Left renal cortex interstitium (tissue), 4 donors: ENCODE measurements around the gene WDFY4. TPM values are rescaled to one million over a fixed set of nuclear protein-coding genes. Genes with fewer than 3 reads are reported as not detected.

ENCODE experiments used
- DNase-seq, 4 donors: peaks; one replicate each; pipeline ENCODE4 v3.0.0-alpha.2; 2013; ENCODE audit warnings: low read depth in 4 of 4, low spot score in 2 of 4, missing footprints in 1 of 4
- polyA plus RNA-seq, 4 donors: library from polyadenylated mRNA; unstranded; fragments of 120-200 nt; gene quantifications; one replicate each; pipeline ENCODE4 v1.2.1, GENCODE V29; 2013; ENCODE audit not compliant: insufficient read length in 4 of 4

Gene WDFY4
- polyA plus RNA-seq, 4 donors: 1.5 to 3.0 (median 2.0) TPM

DNA sequence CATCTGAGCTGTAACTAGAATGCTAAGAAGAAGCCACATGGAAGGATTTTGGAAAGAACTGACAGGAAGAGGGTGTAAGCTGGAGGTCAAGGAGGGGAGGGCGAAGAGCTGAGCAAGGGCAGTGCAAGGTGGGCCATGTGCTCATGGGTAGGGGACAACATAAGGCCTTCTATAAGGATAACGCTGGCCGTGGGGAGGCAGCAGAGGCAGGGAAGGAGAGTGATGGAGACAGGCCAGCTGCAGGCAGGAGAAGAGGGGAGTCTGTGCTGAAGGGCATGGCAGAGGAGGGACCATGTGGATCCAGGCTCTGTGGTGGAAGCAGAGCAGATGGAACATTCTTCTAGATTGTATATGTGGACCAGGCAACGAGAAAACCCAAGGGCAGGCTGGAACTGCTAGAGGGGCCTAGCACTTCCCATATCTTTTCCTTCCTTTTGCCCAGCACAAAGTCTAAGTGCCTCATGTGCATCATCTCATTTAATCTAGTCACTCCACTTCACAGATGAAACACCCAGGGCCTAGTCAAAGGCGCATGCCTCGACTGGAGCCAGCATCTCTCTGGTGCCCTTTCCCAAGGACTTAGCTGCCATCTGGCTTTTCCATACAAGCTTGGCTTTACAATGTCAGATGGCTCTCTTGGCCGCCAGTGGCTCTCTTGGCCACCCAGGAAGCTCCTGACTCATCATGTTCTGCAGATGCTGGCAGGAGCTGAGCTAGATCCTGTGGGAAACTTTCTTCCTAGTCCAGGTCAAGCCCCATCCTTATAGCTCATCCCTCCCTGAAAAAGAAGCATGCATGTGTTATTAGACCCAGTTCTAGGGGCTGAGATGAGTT is 248.4 kb downstream of the WDFY4 start:
- DNase-seq: no peak

DNA sequence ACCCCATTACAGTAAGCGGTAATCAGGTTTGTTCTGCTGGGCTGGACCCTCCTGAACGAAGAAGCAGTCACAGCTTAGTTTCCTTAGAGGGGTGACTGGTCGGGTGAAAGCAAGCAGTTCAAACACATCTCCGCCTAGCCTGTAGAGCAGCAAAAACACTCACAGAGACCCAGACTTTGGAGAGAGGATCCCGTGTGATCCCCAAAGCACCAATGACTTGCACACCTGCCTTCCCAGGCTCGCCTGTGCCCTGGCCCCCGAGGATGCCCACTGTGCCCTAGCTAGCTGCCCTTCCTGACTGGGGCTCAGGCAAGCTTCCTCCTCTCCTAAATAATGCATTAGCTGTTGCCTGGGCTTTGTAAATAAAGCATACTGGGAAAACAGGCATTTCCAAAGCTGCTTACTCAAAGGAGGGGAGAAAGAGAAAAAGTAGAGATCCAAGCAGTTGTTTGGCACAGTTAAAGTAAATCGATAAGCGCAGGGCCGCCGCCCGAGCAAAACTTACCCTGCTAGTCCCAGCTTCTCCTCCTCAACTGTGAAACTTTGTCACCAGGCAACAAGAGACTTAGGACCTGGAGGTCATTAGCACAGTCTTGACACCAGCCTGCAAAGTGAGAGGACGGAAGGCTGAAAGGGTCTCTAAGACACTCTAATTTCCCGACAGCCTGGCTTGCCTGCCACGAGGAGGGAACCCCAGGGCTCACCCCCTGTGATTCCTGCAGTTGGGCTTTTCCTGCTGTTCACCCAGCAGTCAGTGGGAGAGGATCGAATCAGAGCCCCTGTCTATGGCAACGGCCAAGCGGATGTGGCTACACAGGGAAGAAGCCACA is 250.2 kb downstream of the WDFY4 start:
- DNase-seq: peak in 1 of 4 donors; percentile 16

DNA sequence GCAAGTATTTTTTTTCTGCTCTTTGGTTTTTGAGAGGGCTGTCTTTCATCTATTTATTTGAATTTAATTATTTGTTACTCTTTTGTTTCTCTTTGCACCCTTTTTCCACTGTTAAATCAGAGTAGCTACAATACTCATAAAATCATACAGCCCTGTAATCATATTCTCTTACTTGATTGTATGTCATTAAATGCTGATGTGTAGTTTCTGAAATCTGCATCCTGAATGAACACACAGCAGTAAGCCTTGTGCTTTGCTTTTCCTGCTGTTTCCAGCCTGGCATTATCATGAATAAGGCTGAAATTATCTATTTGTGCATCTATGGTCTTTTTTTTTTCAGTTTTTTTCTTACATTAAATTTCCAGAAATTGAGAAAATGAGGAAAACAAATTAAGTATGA is 250.9 kb downstream of the WDFY4 start:
- DNase-seq: no peak

DNA sequence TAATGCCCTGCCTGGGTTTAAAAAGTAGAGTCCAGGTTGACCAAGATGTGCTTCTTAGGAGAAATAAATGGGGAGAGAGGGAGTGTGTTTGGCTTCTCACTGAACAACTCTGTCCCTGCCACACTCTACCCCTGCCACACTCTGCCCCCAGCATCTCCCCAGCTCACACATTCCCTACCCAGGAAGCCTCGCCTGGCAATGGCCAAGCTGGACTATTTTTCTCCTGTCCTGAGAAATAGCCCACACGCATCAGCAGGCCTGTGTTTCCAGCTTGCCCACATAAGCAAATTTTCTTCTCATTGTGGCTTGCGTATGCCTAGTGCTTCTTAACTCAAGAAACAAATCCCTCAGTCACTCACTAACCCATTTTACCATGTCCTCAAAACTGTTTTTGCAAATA is 253.1 kb downstream of the WDFY4 start:
- DNase-seq: no peak

DNA sequence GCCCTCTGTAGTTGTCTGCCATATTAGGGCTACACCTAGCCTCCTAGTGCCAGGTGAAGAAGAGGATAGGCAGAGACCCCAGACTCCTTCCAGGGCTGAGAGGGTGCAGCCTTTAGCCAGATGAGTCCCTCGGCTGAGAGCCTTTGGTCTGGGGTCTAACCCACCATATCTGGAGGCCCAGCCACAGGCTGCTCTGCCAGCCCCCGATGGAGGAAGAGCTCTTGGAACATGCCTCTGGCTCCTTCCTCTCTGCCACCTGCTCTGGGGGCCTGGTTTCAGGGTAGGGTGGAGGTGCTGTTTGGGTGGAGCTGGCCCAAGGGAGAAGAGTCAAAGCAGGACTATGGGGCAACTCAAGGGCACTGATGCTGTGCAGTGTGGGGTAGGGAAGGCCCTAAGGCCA is 253.6 kb downstream of the WDFY4 start:
- no peak for DNase-seq

DNA sequence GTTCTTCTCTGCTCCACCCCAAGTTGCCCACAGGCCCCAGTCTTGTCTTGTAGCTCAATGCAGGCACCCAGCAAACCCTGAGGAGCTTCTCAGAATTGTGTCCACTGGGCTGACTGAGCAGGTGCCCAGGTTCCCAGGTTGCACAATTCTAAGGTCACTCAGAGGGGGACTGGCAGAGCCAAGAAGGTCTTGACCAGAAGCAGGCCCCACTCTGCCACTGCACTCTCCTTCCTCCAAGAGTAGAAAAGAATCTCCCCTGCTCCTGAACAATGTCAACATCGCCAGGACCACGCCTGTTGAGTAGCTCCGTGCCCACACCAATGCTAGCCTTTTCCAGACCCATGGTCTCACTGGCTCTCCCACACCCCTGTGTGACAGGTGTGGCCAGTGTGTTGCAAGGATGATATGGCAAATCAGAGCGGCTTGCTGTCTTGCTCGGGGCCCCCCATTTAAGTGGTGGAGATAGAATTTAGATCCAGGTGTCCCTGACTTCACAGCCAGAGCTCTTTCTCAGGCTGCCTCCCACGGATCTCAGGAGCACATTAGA is 254.4 kb downstream of the WDFY4 start:
- DNase-seq: no peak

DNA sequence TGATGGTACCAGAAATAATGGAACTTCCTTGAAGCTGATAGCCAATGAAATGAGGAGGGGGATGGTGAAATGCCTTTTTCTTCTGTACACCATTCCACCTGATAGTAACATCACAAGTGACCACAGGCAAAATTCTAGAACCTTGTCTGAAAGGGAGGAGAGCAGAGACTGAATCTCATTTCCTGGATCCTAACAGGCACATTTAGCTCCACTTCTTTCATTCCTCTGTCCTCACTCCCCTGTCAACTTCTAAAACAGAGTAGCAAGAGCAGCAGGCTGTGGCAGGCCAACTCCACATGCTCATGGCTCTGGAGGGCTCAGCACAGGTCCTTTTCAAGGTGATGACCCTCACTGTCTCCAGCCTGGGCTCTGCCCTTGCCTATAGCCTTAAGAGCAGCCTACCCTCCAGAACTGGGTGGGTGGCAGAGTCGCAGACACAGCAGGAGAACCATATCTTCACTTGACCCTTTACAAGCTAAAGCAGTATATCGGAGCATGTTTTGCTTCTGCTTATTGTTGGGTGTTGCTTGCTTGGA is 255.2 kb downstream of the WDFY4 start, which contains the start of gene LRRC18:
LRRC18 (minus strand) TSS at position 51 of the 536 bp plus-strand sequence. CDS start 25,685 bp downstream, outside the sequence.
- no peak for DNase-seq

DNA sequence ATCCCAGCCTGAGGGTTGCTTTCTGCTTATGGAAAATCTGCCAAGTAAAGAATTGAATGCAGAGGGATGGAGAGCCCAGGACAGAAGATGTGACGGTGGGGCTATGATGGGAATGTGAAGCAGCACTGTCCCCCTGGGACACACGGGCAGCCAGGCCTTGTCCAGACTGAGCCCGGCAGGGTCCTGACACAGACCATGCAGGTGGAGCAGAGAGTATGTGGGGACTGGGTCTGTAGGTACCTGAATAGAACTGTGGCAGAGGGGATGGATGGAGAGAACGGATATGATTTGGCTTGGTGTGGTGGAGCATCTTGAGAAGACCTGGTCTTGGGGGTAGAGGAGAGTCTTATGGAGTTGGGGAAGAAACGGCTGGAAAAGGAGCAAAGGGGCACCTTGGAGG is 255.7 kb downstream of the WDFY4 start:
- no peak for DNase-seq

DNA sequence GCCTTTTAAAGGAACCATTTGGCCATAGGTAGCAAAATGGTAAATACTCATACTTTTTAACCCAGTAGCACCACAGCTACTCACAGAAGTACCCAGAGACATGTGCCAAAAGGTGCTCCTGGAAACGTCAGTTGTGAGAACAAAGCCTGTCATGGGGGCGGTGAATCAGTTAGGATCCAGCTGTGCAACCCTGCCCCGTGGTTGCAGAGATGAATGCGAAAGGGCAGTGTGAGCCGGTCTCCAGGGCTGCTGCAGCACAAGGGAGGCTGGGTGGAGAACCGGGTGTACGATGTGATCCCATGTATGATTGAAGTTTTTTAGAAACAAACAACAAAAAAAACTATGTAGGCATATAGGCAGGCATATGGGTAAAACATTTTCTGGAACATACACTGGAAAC is 256.3 kb downstream of the WDFY4 start:
- DNase-seq: no peak

DNA sequence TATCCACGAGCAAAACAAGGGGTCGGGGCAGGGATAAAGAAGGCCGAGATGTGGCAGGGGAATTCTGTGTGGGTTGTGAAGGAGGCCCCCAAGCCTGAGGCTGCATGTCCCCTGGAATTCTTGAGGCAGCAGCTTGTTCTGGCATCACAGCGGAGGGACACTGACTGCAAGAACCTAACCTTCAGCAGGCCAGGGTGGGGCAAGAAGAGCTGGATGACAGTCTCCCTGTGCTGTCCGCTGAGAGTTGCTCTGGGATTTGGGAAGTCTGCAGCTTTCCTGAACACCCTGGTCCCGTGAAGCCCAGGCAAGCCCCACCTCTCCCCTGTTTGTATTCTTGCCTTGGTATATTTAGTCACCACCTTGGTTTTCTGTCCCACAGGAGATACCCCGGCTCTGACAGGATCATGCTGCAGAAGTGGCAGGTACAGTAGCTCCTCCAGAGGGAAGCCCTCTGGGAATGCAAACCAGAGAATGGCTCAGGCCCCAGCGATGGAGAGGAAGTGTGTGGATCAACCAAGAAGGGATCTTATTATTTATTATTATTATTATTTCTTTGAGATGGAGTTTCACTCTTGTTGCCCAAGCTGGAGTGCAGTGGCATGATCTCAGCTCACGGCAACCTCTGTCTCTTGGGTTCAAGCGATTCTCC is 256.9 kb downstream of the WDFY4 start:
- DNase-seq: no peak

DNA sequence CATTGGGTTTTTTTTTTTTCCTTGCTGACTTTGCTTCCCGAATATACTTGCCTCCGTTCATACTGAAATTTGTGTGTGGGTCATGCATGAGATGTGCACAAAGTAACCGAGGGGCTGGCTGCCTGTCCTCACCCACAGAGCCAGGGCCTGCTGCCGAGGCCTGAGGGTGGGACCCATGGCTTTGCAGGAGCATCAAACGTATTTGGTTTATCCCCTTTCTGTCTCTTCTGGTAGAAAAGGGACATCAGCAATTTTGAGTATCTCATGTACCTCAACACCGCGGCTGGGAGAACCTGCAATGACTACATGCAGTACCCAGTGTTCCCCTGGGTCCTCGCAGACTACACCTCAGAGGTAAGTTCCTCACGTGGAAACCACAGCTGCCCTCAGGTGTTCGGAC is 258.4 kb downstream of the WDFY4 start:
- no peak for DNase-seq

DNA sequence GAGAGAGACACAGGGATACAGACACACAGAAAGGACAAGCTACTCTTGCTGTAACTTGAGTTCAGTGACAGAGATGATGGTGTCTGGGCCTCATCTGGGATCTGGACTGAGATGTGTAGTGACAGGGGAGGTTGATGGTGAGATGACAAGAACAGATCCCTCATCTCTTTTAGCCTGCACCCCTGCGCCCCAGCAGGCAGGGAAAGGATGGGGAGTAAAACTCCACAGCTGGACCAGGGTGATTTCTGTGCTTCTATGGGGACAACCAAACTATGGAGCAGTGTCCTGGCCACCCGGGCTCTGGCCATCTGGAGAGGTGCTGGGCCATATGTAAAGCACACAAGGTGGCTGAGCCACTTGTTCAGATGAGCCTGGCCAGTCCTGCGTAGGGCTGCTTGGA is 259.5 kb downstream of the WDFY4 start:
- DNase-seq: no peak

DNA sequence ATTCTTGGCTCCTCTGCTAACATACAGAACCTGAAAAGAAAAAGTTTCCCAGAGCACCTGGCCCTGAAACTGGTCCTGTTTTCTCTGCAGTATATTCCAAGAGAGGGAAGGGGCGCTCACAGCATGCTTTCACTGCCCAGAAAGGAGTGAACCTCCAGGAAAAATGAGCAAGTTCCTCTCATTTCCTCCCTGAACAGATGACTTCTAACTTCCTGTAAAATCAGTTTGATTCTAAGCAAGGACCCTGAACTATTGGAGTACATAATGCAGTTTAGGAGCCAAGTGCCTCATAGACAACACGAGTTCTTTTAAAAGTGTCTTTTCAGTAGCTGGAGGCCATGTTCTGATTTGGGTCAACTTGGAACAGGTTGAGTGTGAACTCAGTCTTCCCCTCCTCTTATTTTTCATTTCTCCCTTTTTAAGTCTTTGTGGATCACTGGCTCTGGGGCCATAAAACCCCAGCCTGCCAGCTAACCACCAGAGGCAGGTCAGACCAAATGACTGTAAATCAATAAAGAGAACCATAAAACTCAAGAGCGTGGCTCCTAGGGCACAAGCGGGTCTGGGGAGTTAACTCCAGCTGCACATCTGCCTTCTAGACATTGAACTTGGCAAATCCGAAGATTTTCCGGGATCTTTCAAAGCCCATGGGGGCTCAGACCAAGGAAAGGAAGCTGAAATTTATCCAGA is 260.9 kb downstream of the WDFY4 start:
- DNase-seq: peak in 1 of 4 donors; percentile 15

DNA sequence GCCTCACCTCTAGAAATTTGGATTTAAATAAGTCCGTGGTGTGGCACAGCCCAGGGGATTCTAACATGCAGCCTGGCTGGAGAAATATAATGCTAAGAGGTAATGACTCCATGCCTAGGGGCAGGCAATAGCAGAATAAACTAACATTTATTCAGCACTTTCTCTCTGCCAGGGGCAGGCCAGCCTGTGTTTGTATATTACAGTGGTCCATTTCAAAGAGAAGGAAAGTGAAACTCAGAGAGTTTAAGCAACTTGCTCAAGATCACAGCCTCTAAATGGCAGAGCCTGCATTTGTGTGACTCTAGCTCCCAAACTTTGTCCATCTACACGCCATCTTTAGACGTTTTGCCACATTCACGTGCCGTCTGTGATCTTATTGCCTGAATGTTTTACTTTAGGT is 261.7 kb downstream of the WDFY4 start:
- no peak for DNase-seq

DNA sequence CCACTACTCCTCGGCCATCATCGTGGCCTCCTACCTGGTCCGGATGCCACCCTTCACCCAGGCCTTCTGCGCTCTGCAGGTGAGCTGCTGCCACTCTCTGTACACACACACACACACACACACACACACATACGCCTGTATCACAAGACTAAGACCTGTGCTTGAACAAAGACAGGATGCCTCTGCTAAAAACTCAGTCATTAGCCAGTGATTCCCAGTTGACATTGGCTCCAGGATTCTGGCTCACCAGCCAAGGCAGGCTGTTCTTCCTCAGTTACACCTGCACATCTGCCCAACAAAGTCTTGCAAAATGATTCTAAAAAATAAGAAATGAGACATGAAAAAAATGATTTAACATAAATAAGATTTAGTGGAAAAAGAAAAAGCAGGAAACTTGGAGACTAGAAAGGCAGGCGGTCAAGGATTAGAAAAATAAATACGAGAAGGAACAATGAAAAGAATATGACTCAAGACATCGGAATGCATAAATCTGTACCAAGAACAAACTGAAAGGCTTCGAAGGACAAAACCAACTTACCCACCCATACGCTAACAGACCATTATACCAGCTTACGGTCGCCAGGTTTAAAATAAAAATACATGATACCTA is 262.3 kb downstream of the WDFY4 start:
- DNase-seq: no peak

DNA sequence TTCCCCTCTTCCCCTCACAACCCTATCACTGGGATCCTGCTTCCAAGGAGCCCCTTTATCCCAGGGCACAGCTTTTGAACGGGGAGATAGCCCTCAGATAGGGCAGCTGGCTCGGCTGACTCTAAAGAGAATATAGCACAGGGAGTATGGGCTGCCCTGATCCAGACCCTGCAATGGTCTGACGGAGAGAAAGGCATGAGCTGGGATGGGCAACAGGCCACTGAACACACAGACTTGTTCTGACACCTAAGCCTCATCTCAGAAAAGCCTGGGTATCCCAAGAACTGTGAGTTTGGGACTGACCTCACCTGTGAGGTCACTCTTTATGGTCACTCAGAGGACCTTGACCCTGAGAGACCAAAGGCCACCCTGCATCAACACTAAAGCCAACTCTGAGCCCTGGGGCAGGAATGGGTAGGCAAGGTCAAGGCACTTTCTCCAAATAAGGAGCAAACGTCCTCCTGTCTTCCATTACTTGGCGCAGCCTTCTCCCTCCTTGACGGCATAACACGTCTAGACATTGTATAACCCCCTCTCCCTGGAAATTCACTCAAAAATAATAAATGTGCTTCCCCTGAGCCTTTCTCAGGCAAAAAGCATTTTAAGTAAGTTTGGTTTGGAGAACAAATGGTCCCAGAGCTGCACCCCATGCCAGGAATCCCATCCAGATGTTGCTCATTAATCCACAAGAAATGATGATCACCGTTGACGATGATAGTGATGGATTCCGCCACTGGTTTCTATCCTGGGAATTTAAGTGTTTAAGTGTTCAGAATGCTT is 263.2 kb downstream of the WDFY4 start:
- DNase-seq: no peak

DNA sequence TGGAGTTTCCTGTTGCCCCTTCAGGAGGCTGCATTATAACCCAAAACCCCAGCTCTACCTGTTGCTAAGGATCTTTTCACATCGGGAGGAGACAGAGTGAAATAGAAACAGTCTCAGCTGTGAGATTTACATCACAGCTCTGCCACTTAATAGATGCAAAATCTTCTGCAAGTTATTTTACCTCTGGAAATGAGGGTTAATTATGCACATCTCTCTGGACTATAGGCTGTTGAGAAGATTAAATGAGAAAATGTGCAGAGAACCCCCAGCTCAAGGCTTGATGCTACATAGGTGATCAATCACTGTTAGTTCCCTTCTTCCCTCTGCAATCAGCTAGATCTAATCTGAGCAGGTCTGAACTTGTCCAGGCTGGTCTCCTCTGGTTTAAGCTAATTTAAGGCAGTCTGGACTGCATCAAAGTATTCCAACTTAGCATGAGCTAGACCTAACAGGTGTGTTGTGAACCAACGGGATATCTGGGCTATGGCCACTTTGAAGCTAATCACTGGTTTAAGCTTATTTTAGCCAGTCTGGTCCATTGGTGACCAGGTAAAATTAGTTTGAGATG is 263.9 kb downstream of the WDFY4 start:
- DNase-seq: no peak

DNA sequence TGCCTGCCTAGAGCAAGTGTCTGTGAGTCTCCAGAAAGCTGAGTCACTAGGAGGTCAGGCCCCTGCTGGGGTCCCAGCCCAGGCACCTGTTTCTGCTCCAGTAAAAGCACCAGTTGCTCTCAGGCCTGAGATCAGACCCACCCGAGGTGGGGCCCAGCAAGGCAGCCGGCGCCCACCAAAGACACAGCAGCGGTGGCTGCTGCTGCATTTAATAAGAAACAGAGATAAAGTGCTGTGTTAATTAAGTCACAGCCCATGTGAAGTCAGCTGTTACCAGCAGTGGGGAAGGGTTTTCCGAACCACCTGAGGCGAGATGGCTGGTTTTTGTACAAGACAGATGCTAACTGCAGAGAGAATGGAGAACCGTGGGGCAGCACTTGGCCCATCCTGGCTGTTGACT is 267.0 kb downstream of the WDFY4 start:
- no peak for DNase-seq
